Endothelial cell of umbilical vein (primary cell): ENCODE data around the gene SLC26A11. TPM values are rescaled to one million over a fixed set of nuclear protein-coding genes. Genes with fewer than 3 reads are reported as not detected.

ENCODE experiments used
- BruUV-seq: library from RNA; stranded (reverse); fragments of 400-500 nt; replicated peaks from 2 replicates; lab custom pipeline; 2021; lab: Mats Ljungman, UMichigan
- CTCF ChIA-PET: fragments of 300-600, 350-600 bp; sonication (Branson Sonifier 250); formaldehyde crosslinking; loops from one replicate; lab custom pipeline; 2021; ENCODE audit warnings: antibody characterized with exemption, inconsistent platforms; lab: Charles Lee
- POLR2A ChIA-PET: fragments of 300-600, 350-600 bp; sonication (Branson Sonifier 250); formaldehyde crosslinking; loops from one replicate; lab custom pipeline; 2021; ENCODE audit warnings: antibody characterized with exemption, inconsistent platforms; lab: Charles Lee
- DNase-seq: peaks from one replicate; pipeline ENCODE4 v3.0.0-alpha.2; 2011; ENCODE audit warnings: low read depth, low spot score
- FAIRE-seq: peaks from 2 replicates; lab custom pipeline; 2011; peaks lifted over from hg19 to GRCh38; lab: Jason Lieb, UNC
- H2AFZ ChIP-seq: 2 replicates; pipeline ENCODE4 v1.6.0; 2012; ENCODE audit warnings: low read depth, low read length, control low read depth, inconsistent platforms
- H3K27ac ChIP-seq: 2 replicates; pipeline ENCODE4 v1.5.1; 2011; ENCODE audit warnings: low read depth, mild to moderate bottlenecking, control low read depth, low read length, moderate library complexity; ENCODE audit not compliant: insufficient read depth
- H3K27me3 ChIP-seq, 2 experiments: 2 replicates each; pipeline versions ENCODE4 v1.6.0 to v1.6.1; 2011; ENCODE audit warnings: low read length in 2 of 2, mixed read lengths in 1 of 2; ENCODE audit not compliant: control insufficient read depth in 2 of 2, insufficient read depth in 2 of 2
- H3K36me3 ChIP-seq, 2 experiments: 2 replicates in 1 of 2; 3 replicates in 1 of 2; pipeline ENCODE4 v1.5.1; 2011; ENCODE audit warnings: low read length in 2 of 2, mild to moderate bottlenecking in 1 of 2, moderate library complexity in 1 of 2; ENCODE audit not compliant: control insufficient read depth in 2 of 2, insufficient read depth in 2 of 2; ENCODE audit errors: extremely low read depth in 1 of 2
- H3K4me1 ChIP-seq: 3 replicates; pipeline ENCODE4 v1.5.1; 2011; ENCODE audit warnings: mild to moderate bottlenecking, low read length; ENCODE audit not compliant: control insufficient read depth, insufficient read depth; ENCODE audit errors: extremely low read depth
- H3K4me2 ChIP-seq: 2 replicates; pipeline ENCODE4 v1.6.1; 2011; ENCODE audit warnings: low read length, control low read depth, mixed read lengths; ENCODE audit not compliant: insufficient read depth
- H3K4me3 ChIP-seq, 3 experiments: fragments of 200-600 bp in 1 of 3; sonication (generic), shearing (Covaris generic) in 1 of 3; replicated peaks in 1 of 3; 2 replicates each; pipeline ENCODE4 v1.5.1; 2011 to 2016; ENCODE audit warnings: control low read depth in 3 of 3, low read length in 3 of 3, mild to moderate bottlenecking in 2 of 3, inconsistent platforms in 1 of 3, low read depth in 1 of 3, moderate library complexity in 1 of 3; ENCODE audit not compliant: insufficient read depth in 1 of 3
- H3K79me2 ChIP-seq: 2 replicates; pipeline ENCODE4 v1.6.0; 2012; ENCODE audit warnings: low read length, inconsistent platforms; ENCODE audit not compliant: control insufficient read depth, insufficient read depth
- H3K9ac ChIP-seq: replicated peaks from 2 replicates; pipeline ENCODE3; 2011; ENCODE audit warnings: low read length, control low read depth; ENCODE audit not compliant: insufficient read depth; ENCODE audit errors: extremely low read depth
- H3K9me1 ChIP-seq: replicated peaks from 3 replicates; pipeline ENCODE4 v1.6.0; 2011; ENCODE audit warnings: mild to moderate bottlenecking, low read length; ENCODE audit not compliant: control insufficient read depth, insufficient read depth; ENCODE audit errors: extremely low read depth
- H3K9me3 ChIP-seq: replicated peaks from 2 replicates; pipeline ENCODE4 v1.5.1; 2012; ENCODE audit warnings: low read length, inconsistent platforms; ENCODE audit not compliant: control insufficient read depth, insufficient read depth
- H4K20me1 ChIP-seq: replicated peaks from 2 replicates; pipeline ENCODE3; 2011; ENCODE audit warnings: mild to moderate bottlenecking, low read length; ENCODE audit not compliant: control insufficient read depth, insufficient read depth; ENCODE audit errors: extremely low read depth
- EZH2 ChIP-seq: IDR thresholded peaks from 2 replicates; pipeline ENCODE4 v1.6.1; 2012; ENCODE audit warnings: borderline replicate concordance, low read depth, mild to moderate bottlenecking, moderate library complexity, low read length, inconsistent platforms; ENCODE audit not compliant: severe bottlenecking
- FOS ChIP-seq: IDR thresholded peaks from 2 replicates; pipeline ENCODE4 v1.6.1; 2011; ENCODE audit warnings: mild to moderate bottlenecking, low read length, moderate library complexity, borderline replicate concordance; ENCODE audit not compliant: insufficient read depth
- GATA2 ChIP-seq: IDR thresholded peaks from 2 replicates; pipeline ENCODE4 v1.7.0; 2011; ENCODE audit warnings: low read depth, mild to moderate bottlenecking, moderate library complexity, mixed read lengths, low read length; ENCODE audit not compliant: insufficient read length, insufficient read depth
- JUN ChIP-seq: IDR thresholded peaks from 2 replicates; pipeline ENCODE4 v1.6.1; 2011; ENCODE audit warnings: borderline replicate concordance, low read depth; ENCODE audit not compliant: insufficient read length, insufficient read depth
- MYC ChIP-seq: IDR thresholded peaks from one replicate; pipeline ENCODE4 v1.6.1; 2011; ENCODE audit warnings: mild to moderate bottlenecking, low read depth, low read length
- POLR2A ChIP-seq: IDR thresholded peaks from 2 replicates; pipeline ENCODE4 v1.6.1; 2012; ENCODE audit warnings: low read depth, mild to moderate bottlenecking, control low read depth, low read length
- POLR2AphosphoS5 ChIP-seq: IDR thresholded peaks from 2 replicates; pipeline ENCODE4 v1.6.1; 2012; ENCODE audit warnings: low read depth, mild to moderate bottlenecking, control low read depth, low read length, moderate library complexity; ENCODE audit not compliant: insufficient read depth
- dilution Hi-C: fragments of 300-500 bp; cut with MboI; formaldehyde crosslinking; loops from one replicate; pipeline ENCODE4 v1.15.0; 2019; ENCODE audit warnings: low sequenced_read_pairs; ENCODE audit not compliant: extremely low pct_ligation_motif_present
- intact Hi-C: fragments of 100-400 bp; cut with micrococcal nuclease; formaldehyde crosslinking; loops from one replicate; pipeline ENCODE4 v1.10.0; 2022
- polyA plus RNA-seq, 4 experiments: library from polyadenylated mRNA; depleted of rRNA in 3 of 4; stranded (reverse) in 3 of 4; unstranded in 1 of 4; fragments of >200 nt; gene quantifications; 2 replicates each; pipeline versions ENCODE4 v1.2.1 to v1.2.3, GENCODE V29; 2011 to 2012; ENCODE audit warnings: missing spikeins in 1 of 4
- total RNA-seq: library from RNA; stranded (reverse); gene quantifications from 2 replicates; pipeline ENCODE4 v1.2.3, GENCODE V29; 2021
- TF ChIP-seq, protein P1 (sequence below), 2 donors: IDR thresholded peaks; 1 replicate in 1 of 2; 2 replicates in 1 of 2; pipeline ENCODE4 v1.5.1; 2011; ENCODE audit warnings: low read length in 2 of 2, mild to moderate bottlenecking in 2 of 2, moderate library complexity in 2 of 2, control low read depth in 1 of 2, inconsistent platforms in 1 of 2, low read depth in 1 of 2; ENCODE audit not compliant: insufficient read depth in 1 of 2; ENCODE audit errors: extremely low read depth in 1 of 2
- TF ChIP-seq, protein P2 (sequence below): IDR thresholded peaks from 2 replicates; pipeline ENCODE4 v1.6.1; 2011; ENCODE audit not compliant: insufficient read depth, insufficient read length

The SLC26A11 gene
- total and polyA plus RNA-seq, 2 donors (not counting 3 experiments of a cell fraction or from before 2014, with no cell fraction given), result 25.2 to 33.0 TPM

DNA sequence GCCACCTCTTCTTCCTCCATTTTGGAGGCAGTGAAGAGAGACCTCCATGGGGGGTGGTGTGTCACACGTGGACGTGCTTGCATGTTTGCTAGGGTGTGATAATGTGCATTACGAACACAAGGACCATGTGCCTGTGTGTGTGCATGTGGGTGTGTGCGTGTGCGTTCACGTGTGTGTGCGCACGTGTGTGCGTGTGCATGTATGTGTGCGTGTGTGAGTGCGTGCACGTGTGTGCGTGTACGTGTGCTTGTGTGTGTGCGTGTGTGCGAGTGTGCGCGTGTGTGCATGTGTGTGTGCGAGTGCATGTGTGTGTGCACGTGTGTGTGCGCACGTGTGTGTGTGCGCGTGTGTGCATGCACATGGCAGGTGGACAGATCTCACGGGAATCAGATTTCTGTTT, 69.9 kb downstream of the SLC26A11 start:
- FAIRE-seq, result no peak
- H3K27me3 ChIP-seq, result no peaks in the 10 kb centered on the region
- BruUV-seq, result no TSS peak
- no peak overlapping the region for H3K4me2 ChIP-seq
- no peaks in the 10 kb centered on the region for H3K79me2 ChIP-seq
- no peaks in the 10 kb centered on the region for H3K9me3 ChIP-seq
- H3K9ac ChIP-seq, result no peak overlapping the region
- H3K27ac ChIP-seq, result no peak overlapping the region
- no peak overlapping the region for H3K4me3 ChIP-seq
- dilution Hi-C loops (no loop called here), intact Hi-C loops (no loop called here)
- no peaks in the 10 kb centered on the region for H3K4me1 ChIP-seq
- CTCF ChIA-PET, result no interaction called here
- peaks cover 6 to 47% of the 10 kb centered on the region in 2 experiments for H3K36me3 ChIP-seq
- no peak overlapping the region for H2AFZ ChIP-seq
- DNase-seq, result no peak
- POLR2A ChIA-PET, result no interaction called here
- H4K20me1 ChIP-seq, result no peaks in the 10 kb centered on the region
- H3K9me1 ChIP-seq, result no peaks in the 10 kb centered on the region
- TF ChIP-seq MYC, result no peak

DNA sequence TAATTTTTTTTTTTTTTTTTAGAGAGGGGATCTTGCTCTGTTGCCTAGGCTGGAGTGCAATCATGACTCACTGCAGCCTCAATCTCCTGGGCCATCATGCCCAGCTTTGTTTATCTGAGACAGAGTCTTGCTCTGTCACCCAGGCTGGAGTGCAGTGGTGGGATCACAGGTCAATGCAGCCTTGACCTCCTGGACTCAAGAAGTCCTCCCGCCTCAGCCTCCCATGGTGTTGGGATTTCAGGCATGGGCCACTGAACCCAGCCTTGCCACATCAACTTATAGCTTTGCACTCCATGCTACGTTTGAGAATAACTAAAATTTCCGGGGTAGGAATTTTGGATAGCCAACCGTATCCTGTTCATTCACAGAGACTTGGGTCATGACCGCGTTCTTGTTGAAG, 71.0 kb downstream of the SLC26A11 start:
- FAIRE-seq (no peak), DNase-seq (no peak)
- Histone ChIP-seq H3K9ac (no peak overlapping the region), H3K9me1 (no peaks in the 10 kb centered on the region), H3K9me3 (no peaks in the 10 kb centered on the region), H3K4me3 (no peak overlapping the region), H4K20me1 (no peaks in the 10 kb centered on the region), H3K36me3 (peaks cover 6 to 53% of the 10 kb centered on the region in 2 experiments), H3K27me3 (no peaks in the 10 kb centered on the region), H3K27ac (no peak overlapping the region), H3K4me1 (no peaks in the 10 kb centered on the region), H3K79me2 (no peaks in the 10 kb centered on the region), H2AFZ (no peak overlapping the region), H3K4me2 (no peak overlapping the region)
- CTCF ChIA-PET, result interaction anchor here (5.5 kb wide), 1 partner anchor 95 kb away, joined by 32 read pairs; no protein-coding TSS in a partner anchor
- intact Hi-C loops, result no loop called here
- BruUV-seq, result no TSS peak
- TF ChIP-seq FOS (no peak), GATA2 (no peak), JUN (no peak), EZH2 (no peak), POLR2AphosphoS5 (no peak), POLR2A (no peak), MYC (no peak)
- TF ChIP-seq, protein P1, sequence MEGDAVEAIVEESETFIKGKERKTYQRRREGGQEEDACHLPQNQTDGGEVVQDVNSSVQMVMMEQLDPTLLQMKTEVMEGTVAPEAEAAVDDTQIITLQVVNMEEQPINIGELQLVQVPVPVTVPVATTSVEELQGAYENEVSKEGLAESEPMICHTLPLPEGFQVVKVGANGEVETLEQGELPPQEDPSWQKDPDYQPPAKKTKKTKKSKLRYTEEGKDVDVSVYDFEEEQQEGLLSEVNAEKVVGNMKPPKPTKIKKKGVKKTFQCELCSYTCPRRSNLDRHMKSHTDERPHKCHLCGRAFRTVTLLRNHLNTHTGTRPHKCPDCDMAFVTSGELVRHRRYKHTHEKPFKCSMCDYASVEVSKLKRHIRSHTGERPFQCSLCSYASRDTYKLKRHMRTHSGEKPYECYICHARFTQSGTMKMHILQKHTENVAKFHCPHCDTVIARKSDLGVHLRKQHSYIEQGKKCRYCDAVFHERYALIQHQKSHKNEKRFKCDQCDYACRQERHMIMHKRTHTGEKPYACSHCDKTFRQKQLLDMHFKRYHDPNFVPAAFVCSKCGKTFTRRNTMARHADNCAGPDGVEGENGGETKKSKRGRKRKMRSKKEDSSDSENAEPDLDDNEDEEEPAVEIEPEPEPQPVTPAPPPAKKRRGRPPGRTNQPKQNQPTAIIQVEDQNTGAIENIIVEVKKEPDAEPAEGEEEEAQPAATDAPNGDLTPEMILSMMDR (IDR thresholded peaks at IDR 0.05; ENCODE audit: extremely low read depth in 1 of 2, insufficient read depth in 1 of 2, low read depth in 1 of 2, low read length in 2 of 2), result no peak
- TF ChIP-seq, protein P2, sequence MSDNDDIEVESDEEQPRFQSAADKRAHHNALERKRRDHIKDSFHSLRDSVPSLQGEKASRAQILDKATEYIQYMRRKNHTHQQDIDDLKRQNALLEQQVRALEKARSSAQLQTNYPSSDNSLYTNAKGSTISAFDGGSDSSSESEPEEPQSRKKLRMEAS, result no peak
- POLR2A ChIA-PET, result interaction anchor here (0.6 kb wide), 1 partner anchor 17 kb away, joined by 3 read pairs; no protein-coding TSS in a partner anchor
- dilution Hi-C loops, result no loop called here
